Esophagus muscularis mucosa (tissue), 4 donors: ENCODE data around the gene DPF1. TPM values are rescaled to one million over a fixed set of nuclear protein-coding genes. Genes with fewer than 3 reads are reported as not detected.

Source experiments
- DNase-seq: peaks from one replicate; pipeline ENCODE4 v3.0.0-alpha.2; 2017; ENCODE audit errors: extremely low spot score
- H3K27ac ChIP-seq, 4 donors: fragments of 200-600 bp; sonication (generic); replicated peaks in 1 of 4; 1 replicate in 3 of 4; 2 replicates in 1 of 4; pipeline ENCODE4 v1.5.1; 2016 to 2019; ENCODE audit warnings: mild to moderate bottlenecking in 1 of 4
- H3K27me3 ChIP-seq, 4 donors: fragments of 200-600 bp; sonication (generic); one replicate each; pipeline versions ENCODE4 v1.5.1 to v1.6.0; 2016 to 2019
- H3K36me3 ChIP-seq, 4 donors: fragments of 200-600 bp; sonication (generic); one replicate each; pipeline ENCODE4 v1.5.1; 2016 to 2019
- H3K4me1 ChIP-seq, 4 donors: fragments of 200-600 bp; sonication (generic); one replicate each; pipeline ENCODE4 v1.5.1; 2016 to 2019
- H3K4me3 ChIP-seq, 4 donors: fragments of 200-600 bp; sonication (generic); 1 replicate in 2 of 4; 2 replicates in 2 of 4; pipeline ENCODE4 v1.5.1; 2016 to 2019; ENCODE audit warnings: mild to moderate bottlenecking in 4 of 4, moderate library complexity in 1 of 4
- H3K9me3 ChIP-seq, 4 donors: fragments of 200-600 bp; sonication (generic); 1 replicate in 3 of 4; 2 replicates in 1 of 4; pipeline ENCODE4 v1.5.1; 2016 to 2019
- CTCF ChIP-seq, 3 experiments: fragments of 200-600 bp in 2 of 3; fragments of 450-650 bp in 1 of 3; sonication (generic) in 2 of 3; IDR thresholded peaks; one replicate each; pipeline ENCODE4 v1.5.1; 2017 to 2019; ENCODE audit warnings: antibody characterized with exemption in 3 of 3, mild to moderate bottlenecking in 2 of 3, moderate library complexity in 1 of 3
- EP300 ChIP-seq: sonication (generic); formaldehyde crosslinking; IDR thresholded peaks from one replicate; pipeline ENCODE4 v1.6.1; 2017; ENCODE audit warnings: antibody characterized with exemption
- POLR2A ChIP-seq: fragments of 450-650 bp; IDR thresholded peaks from one replicate; pipeline ENCODE4 v1.6.1; 2017; ENCODE audit warnings: antibody characterized with exemption, moderate library complexity, mild to moderate bottlenecking, low read depth
- POLR2AphosphoS5 ChIP-seq, 2 donors: sonication (generic); formaldehyde crosslinking; IDR thresholded peaks; one replicate each; pipeline ENCODE4 v1.6.1; 2017; ENCODE audit warnings: antibody characterized with exemption in 2 of 2
- WGBS: methylation state at CpG from one replicate; pipeline ENCODE4 v1.1.5; 2018; 5-methylcytosine and 5-hydroxymethylcytosine counted together
- intact Hi-C: fragments of 100-400 bp; cut with DNase I; formaldehyde crosslinking; loops from one replicate; pipeline ENCODE4 v1.15.1; 2023
- total RNA-seq, 4 donors: library from RNA; depleted of rRNA; stranded (reverse); fragments of >200 nt; gene quantifications; one replicate each; pipeline versions ENCODE4 v1.1.0 to v1.2.1, GENCODE V29; 2016

DPF1 gene
- total RNA-seq, 4 donors from 2014 or later = 0.17 to 0.83 TPM; not detected in 2

DNA sequence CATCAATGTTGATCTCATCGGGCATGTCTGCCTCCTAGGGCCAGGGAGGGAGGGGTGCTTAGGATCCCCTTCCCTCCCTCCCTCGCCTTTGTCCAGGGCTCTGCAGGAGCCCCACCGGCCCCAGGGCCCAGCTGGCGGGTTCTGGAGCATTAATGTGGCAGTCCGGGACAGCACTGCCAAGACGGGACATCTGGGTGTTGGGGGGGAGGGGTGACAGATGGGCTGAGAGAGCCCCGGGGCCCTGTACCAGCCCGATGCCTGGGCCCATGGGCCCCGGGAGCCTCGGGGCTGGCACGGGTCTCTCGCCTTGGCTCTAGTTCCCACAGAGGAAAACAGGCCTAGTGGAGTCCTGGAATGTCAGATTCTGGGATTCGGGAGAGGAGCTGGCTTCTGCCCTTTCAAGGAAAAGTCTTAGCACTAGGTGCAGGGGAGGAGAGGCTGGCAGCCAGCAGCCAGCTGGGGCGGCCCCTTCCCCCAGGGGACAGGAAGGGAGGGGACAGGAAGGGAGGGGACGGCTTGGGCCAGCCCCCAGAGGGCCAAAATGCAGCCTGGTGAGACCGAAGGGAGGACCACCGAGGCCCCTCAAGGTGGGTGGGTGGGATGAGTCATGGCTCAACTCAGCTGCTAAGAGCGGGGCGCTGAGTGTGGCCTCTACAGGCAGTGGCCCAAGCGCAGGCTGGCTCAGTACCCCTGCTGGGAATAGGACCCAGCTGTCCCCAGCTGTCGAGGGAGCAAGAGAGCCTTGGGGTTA, 29.1 kb upstream of the DPF1 start:
- H3K36me3 ChIP-seq = peaks cover 0 to 10% (median 2%) of the 10 kb centered on the region in 4 donors
- peak; percentile 91 for DNase-seq
- H3K9me3 ChIP-seq = no peaks in the 10 kb centered on the region
- intact Hi-C loops = no loop called here
- H3K27me3 ChIP-seq = peaks cover 0 to 8% (median 0%) of the 10 kb centered on the region in 4 donors
- H3K4me3 ChIP-seq = peak overlapping the region; percentile 66 to 86 (median 70)
- WGBS = 39% methylated on average over 15 of the region's 21 CpGs
- TF ChIP-seq POLR2A (no peak), CTCF (IDR thresholded peaks at IDR 0.05) (no peak), EP300 (no peak), POLR2AphosphoS5 (IDR thresholded peaks at IDR 0.05) (peak; percentile 61 to 89)
- peaks cover 31 to 80% (median 77%) of the 10 kb centered on the region in 4 donors for H3K4me1 ChIP-seq
- peak overlapping the region; percentile 90 to 96 (median 92) for H3K27ac ChIP-seq

DNA sequence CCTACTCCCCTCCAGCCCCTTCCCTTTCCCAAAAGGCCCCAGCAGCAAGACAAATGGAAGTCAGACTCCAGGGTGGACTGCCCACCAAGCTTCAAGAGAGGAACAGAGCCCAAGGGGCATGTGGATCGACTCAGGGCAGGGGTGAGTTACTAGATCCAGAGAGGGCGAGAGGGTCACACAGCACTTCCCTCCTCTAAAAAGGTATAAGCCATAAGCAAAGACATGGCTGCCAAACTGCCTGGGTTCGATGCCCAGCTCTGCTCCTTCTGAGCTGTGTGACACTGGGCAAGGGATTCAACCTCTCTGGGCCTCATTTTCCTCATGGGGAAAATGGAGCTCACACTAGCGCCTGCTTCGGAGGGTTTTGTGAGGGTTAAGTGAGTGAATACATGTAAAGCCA, 28.4 kb upstream of the DPF1 start:
- Histone ChIP-seq H3K4me1 (peaks cover 33 to 88% (median 85%) of the 10 kb centered on the region in 4 donors), H3K27ac (peak overlapping the region; percentile 90 to 96 (median 92)), H3K9me3 (no peaks in the 10 kb centered on the region), H3K36me3 (peaks cover 0 to 10% (median 2%) of the 10 kb centered on the region in 4 donors), H3K4me3 (peak overlapping the region; percentile 66 to 86 (median 70)), H3K27me3 (peaks cover 0 to 8% (median 0%) of the 10 kb centered on the region in 4 donors)
- 62% methylated on average over 5 of the region's 5 CpGs for WGBS
- TF ChIP-seq POLR2AphosphoS5 (IDR thresholded peaks at IDR 0.05) (no peak), EP300 (no peak), POLR2A (no peak), CTCF (IDR thresholded peaks at IDR 0.05) (no peak)
- intact Hi-C loops = no loop called here
- DNase-seq = no peak

- Histone ChIP-seq H3K36me3 (peaks cover 0 to 10% (median 2%) of the 10 kb centered on the region in 4 donors), H3K27me3 (peaks cover 0 to 8% (median 0%) of the 10 kb centered on the region in 4 donors), H3K27ac (peak overlapping the region; percentile 90 to 96 (median 92)), H3K4me1 (peaks cover 32 to 92% (median 89%) of the 10 kb centered on the region in 4 donors), H3K4me3 (peak overlapping the region; percentile 66 to 86 (median 70)), H3K9me3 (no peaks in the 10 kb centered on the region)
- intact Hi-C loops = no loop called here
- no peak for DNase-seq
- 14% methylated on average over 10 of the region's 10 CpGs for WGBS
- no peak for TF ChIP-seq POLR2A
- no peak for TF ChIP-seq CTCF (IDR thresholded peaks at IDR 0.05)
- peak; percentile 85 to 90 for TF ChIP-seq POLR2AphosphoS5 (IDR thresholded peaks at IDR 0.05)
- no peak for TF ChIP-seq EP300
Measured at GRCh38 chr19:38251564-38252051, 27.6 kb upstream of the DPF1 start.

DNA sequence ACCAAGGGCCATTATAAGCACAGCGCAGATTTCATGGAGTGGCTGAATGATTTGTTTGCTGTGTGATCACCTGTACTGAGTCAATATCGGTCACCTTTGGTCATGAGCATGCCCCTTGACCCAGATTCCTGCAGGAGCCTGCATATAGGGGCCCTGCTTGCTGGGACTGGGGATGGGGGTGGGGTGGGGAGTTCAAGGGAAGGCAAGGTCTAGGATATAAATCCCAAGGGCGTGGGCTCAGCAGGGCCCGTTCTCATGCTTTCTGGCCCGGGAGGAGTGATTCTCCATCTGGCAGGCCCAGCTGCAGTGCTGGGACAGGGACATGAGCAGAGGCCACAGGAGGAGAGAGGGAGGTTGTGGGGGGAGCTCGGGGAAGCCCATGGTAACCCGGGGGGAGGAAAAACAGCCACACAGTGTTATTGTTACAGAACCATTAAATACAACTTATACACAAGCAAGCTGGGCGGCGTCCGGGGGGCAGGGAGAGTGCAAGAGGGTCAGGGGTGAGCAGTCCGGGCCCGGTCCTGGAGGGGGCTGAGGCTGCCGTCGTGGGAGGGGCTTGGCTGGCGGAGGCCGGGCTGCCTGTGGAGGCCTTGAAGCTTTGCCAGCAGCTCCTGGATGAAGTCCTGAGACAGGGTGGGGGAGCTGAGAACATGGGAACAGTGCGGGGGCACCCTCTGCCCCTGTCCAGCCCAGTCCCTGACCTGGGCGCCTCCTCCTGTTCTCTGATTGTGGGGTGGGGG, 27.0 kb upstream of the DPF1 start:
- whole genome bisulfite sequencing = 24% methylated on average over 8 of the region's 18 CpGs
- intact Hi-C loops = no loop called here

More for the DNA sequence above, 27.0 kb upstream of the DPF1 start:
- Histone ChIP-seq H3K27me3 (peaks cover 0 to 3% (median 0%) of the 10 kb centered on the region in 4 donors), H3K9me3 (no peaks in the 10 kb centered on the region), H3K4me1 (peaks cover 33 to 92% (median 89%) of the 10 kb centered on the region in 4 donors), H3K27ac (peak overlapping the region; percentile 90 to 96 (median 92)), H3K36me3 (peaks cover 0 to 10% (median 2%) of the 10 kb centered on the region in 4 donors), H3K4me3 (peak overlapping the region; percentile 66 to 86 (median 70))
- DNase-seq = no peak
- TF ChIP-seq POLR2AphosphoS5 (IDR thresholded peaks at IDR 0.05) = no peak
- TF ChIP-seq CTCF (IDR thresholded peaks at IDR 0.05) = no peak
- no peak for TF ChIP-seq POLR2A
- TF ChIP-seq EP300 = no peak
